DMS53 treated with DMSO at 0.1 percent for 48 hours (cell line): Measurements from ENCODE around the gene TBX19.
"Not testable (repeated sequence)": the region's sequence is repeated elsewhere in the genome, so short reads cannot be mapped to it uniquely, and the experiment has no call there.

ENCODE experiments used
- DNase-seq: peaks from one replicate; lab custom pipeline; 2025; ENCODE audit not compliant: unreplicated experiment; lab: John Stamatoyannopoulos, UW

TBX19 gene

GRCh38 chr1:168354335-168355269 lies 73.9 kb downstream of the TBX19 start:
- not testable (repeated sequence) for DNase-seq

- no peak for DNase-seq
These were observed 79.7 kb downstream of the TBX19 start for GRCh38 chr1:168360151-168361021.

- DNase-seq, result no peak
These were observed 80.6 kb downstream of the TBX19 start for GRCh38 chr1:168361252-168361651.

GRCh38 chr1:168362991-168363390 lies 82.3 kb downstream of the TBX19 start:
- DNase-seq, result no peak
